CD4-positive, alpha-beta memory T cell (primary cell): ENCODE results near the gene LRP1B. TPM values are rescaled to one million over a fixed set of nuclear protein-coding genes. Genes with fewer than 3 reads are reported as not detected.

Experiments
- CTCF ChIA-PET: fragments of 350-600 bp; sonication (Branson Sonifier 250); formaldehyde crosslinking; loops from one replicate; lab custom pipeline; 2021; ENCODE audit warnings: inconsistent platforms; ENCODE audit not compliant: partially characterized antibody; lab: Charles Lee
- POLR2A ChIA-PET: fragments of 350-600 bp; sonication (Branson Sonifier 250); formaldehyde crosslinking; loops from one replicate; lab custom pipeline; 2021; ENCODE audit not compliant: partially characterized antibody; lab: Charles Lee
- DNase-seq, 5 donors: peaks; one replicate each; pipeline versions ENCODE4 v3.0.0 to v3.0.0-alpha.2; 2020 to 2022; ENCODE audit warnings: mixed read lengths in 1 of 5
- H3K27ac ChIP-seq: one replicate; pipeline ENCODE4 v1.7.0; 2013; ENCODE audit warnings: low read depth, low read length
- H3K27me3 ChIP-seq: 2 replicates; pipeline ENCODE4 v1.7.0; 2013; ENCODE audit warnings: mild to moderate bottlenecking, low read length, moderate library complexity; ENCODE audit not compliant: insufficient read depth
- H3K36me3 ChIP-seq: 2 replicates; pipeline ENCODE4 v1.7.0; 2013; ENCODE audit warnings: mild to moderate bottlenecking, low read length, moderate library complexity; ENCODE audit not compliant: insufficient read depth
- H3K4me1 ChIP-seq: 2 replicates; pipeline ENCODE4 v1.7.0; 2013; ENCODE audit warnings: mild to moderate bottlenecking, low read length, moderate library complexity; ENCODE audit not compliant: insufficient read depth
- H3K4me3 ChIP-seq, 2 donors: one replicate each; pipeline ENCODE4 v1.7.0; 2013; ENCODE audit warnings: low read length in 2 of 2, mild to moderate bottlenecking in 1 of 2
- H3K9me3 ChIP-seq, 2 donors: one replicate each; pipeline ENCODE4 v1.7.0; 2013; ENCODE audit warnings: low read length in 2 of 2, control low read depth in 1 of 2; ENCODE audit not compliant: control insufficient read depth in 1 of 2
- H3K27ac Mint-ChIP-seq, 7 donors: one replicate each; pipeline ENCODE4 v1.8.0; 2020 to 2021; ENCODE audit warnings: mixed read lengths in 7 of 7, mild to moderate bottlenecking in 6 of 7, inconsistent platforms in 3 of 7, moderate library complexity in 3 of 7
- H3K27me3 Mint-ChIP-seq, 2 donors: one replicate each; pipeline ENCODE4 v1.8.0; 2020 to 2021; ENCODE audit warnings: mixed read lengths in 2 of 2
- H3K36me3 Mint-ChIP-seq, 2 donors: one replicate each; pipeline ENCODE4 v1.8.0; 2020 to 2021; ENCODE audit warnings: mixed read lengths in 2 of 2, inconsistent platforms in 1 of 2, mild to moderate bottlenecking in 1 of 2
- H3K4me1 Mint-ChIP-seq, 4 donors: one replicate each; pipeline ENCODE4 v1.8.0; 2020 to 2021; ENCODE audit warnings: mixed read lengths in 4 of 4, mild to moderate bottlenecking in 1 of 4
- H3K4me3 Mint-ChIP-seq, 8 donors: one replicate each; pipeline ENCODE4 v1.8.0; 2020 to 2021; ENCODE audit warnings: mixed read lengths in 8 of 8, mild to moderate bottlenecking in 7 of 8, moderate library complexity in 6 of 8, inconsistent platforms in 3 of 8
- H3K9me3 Mint-ChIP-seq, 8 donors: one replicate each; pipeline ENCODE4 v1.8.0; 2020 to 2021; ENCODE audit warnings: mixed read lengths in 8 of 8, mild to moderate bottlenecking in 5 of 8, inconsistent platforms in 3 of 8, moderate library complexity in 1 of 8
- intact Hi-C: fragments of 100-400 bp; cut with micrococcal nuclease; formaldehyde crosslinking; loops from one replicate; pipeline ENCODE4 v1.15.1; 2023
- polyA plus RNA-seq, 2 donors: library from polyadenylated mRNA; unstranded; fragments of 300-500 nt; fragmentation: Illumina TruSeq; gene quantifications; one replicate each; pipeline ENCODE4 v1.2.3, GENCODE V29; 2021
- total RNA-seq, 2 experiments: library from RNA; stranded (reverse); gene quantifications; one replicate each; pipeline ENCODE4 v1.2.3, GENCODE V29; 2021

Gene LRP1B
- total and polyA plus RNA-seq, 4 experiments from 2014 or later, result not detected

DNA sequence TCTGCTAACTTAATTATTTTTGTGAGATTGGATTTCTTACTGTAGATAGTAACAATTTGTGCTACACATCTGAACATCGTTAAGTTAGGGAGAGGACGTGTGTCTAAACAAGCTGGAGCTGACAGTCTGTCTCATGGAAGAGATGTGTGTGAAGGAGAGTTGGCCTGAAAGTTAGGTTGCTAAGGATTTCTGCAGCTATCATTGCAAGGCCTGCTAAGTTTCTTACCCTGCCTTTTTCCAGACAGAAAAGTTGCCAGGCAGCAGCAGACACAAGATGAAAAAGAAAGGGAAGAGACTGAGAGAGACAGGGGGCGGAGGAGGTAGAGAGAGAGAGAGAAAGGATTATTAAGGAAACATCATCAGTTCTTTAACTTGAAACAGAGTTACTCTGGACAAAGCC lies 4.1 kb upstream of the LRP1B start:
- POLR2A ChIA-PET, result no interaction called here
- Mint-ChIP-seq H3K27me3 (peaks cover 1 to 3% of the 10 kb centered on the region in 2 donors), H3K27ac (no peak overlapping the region), H3K9me3 (peaks cover 0 to 13% (median 2%) of the 10 kb centered on the region in 8 donors), H3K4me3 (no peak overlapping the region), H3K4me1 (no peaks in the 10 kb centered on the region), H3K36me3 (no peaks in the 10 kb centered on the region)
- H3K9me3 ChIP-seq, result no peaks in the 10 kb centered on the region
- H3K4me1 ChIP-seq, result no peaks in the 10 kb centered on the region
- H3K4me3 ChIP-seq, result no peak overlapping the region
- no peak overlapping the region for H3K27ac ChIP-seq
- CTCF ChIA-PET, result no interaction called here
- no peaks in the 10 kb centered on the region for H3K27me3 ChIP-seq
- intact Hi-C loops, result no loop called here
- no peaks in the 10 kb centered on the region for H3K36me3 ChIP-seq
- no peak for DNase-seq

DNA sequence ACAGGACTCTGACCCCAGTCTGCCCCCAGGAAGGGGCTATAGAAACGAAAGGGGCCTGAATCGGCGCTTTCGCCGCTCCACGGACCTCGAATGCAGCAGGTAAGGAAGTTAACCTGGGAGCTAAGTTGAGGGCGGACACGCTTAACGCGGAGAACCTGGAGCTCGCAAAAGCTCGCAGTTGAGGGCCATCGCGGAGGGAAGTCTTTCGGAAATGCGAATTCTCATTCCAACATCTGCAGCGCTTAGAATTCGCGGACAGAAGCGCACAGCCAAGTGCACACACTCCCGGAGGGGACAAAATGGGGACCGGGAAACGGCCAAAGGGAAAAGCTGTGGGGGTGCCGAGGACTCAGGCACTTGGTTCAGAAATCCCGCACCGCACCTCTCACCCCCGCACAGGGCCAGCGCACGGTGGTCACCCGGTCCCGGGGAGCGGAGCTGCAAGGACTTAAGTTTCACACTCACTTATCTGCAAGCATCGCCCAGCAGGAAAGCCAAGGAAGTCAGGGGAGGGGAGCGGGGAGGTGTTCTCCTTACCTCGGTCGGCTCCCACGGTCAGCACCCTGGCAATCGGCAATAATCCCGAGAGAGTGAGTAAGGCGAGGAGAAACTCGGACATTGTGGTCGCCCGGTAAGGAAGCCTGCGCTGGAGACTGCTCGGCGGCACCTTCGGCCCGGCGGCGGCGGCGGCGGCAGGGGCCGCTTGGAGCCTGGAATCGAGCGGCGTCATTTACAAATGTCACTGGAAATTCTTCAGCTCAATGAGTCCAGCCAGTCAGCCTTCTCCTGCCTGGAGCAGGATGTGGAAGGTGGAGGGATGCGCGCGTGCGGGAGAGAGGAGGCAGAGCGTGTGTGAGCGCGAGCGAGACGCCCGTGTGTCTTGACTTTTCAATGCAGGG lies 456 bp downstream of the LRP1B start:
- Mint-ChIP-seq H3K27ac (no peak overlapping the region), H3K4me3 (peak overlapping the region in 3 of 8 donors; percentile 13 to 40 (median 39)), H3K4me1 (no peaks in the 10 kb centered on the region), H3K27me3 (peaks cover 1 to 6% of the 10 kb centered on the region in 2 donors), H3K36me3 (no peaks in the 10 kb centered on the region), H3K9me3 (peaks cover 0 to 16% (median 6%) of the 10 kb centered on the region in 8 donors)
- POLR2A ChIA-PET, result no interaction called here
- intact Hi-C loops, result no loop called here
- no peaks in the 10 kb centered on the region for H3K4me1 ChIP-seq
- no peaks in the 10 kb centered on the region for H3K9me3 ChIP-seq
- H3K36me3 ChIP-seq, result no peaks in the 10 kb centered on the region
- H3K4me3 ChIP-seq, result no peak overlapping the region
- CTCF ChIA-PET, result no interaction called here
- DNase-seq, result no peak
- no peaks in the 10 kb centered on the region for H3K27me3 ChIP-seq
- no peak overlapping the region for H3K27ac ChIP-seq

DNA sequence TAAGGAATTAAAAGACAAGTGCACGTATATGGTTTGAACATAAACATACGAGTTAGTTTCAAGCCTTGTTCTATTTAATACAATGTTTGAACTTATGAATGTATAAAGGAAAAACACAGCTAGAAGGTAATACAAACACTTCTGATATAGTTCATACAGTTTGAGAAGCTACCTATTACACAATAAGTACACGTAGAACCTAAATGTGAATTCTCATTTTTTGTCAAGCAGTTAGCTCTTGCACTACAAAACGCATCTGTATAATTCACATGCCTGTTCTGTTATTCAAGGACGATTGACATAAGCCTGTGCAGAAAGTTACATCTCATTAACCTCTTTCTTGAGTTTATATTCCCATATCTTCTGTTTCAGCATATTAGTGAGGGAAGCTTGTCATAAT lies 2.7 kb downstream of the LRP1B start:
- H3K9me3 ChIP-seq, result no peaks in the 10 kb centered on the region
- H3K36me3 ChIP-seq, result no peaks in the 10 kb centered on the region
- Mint-ChIP-seq H3K36me3 (no peaks in the 10 kb centered on the region), H3K27me3 (peaks cover 1 to 6% of the 10 kb centered on the region in 2 donors), H3K27ac (no peak overlapping the region), H3K9me3 (peaks cover 0 to 17% (median 5%) of the 10 kb centered on the region in 8 donors), H3K4me3 (no peak overlapping the region), H3K4me1 (no peaks in the 10 kb centered on the region)
- no peaks in the 10 kb centered on the region for H3K27me3 ChIP-seq
- H3K4me3 ChIP-seq, result no peak overlapping the region
- no peaks in the 10 kb centered on the region for H3K4me1 ChIP-seq
- POLR2A ChIA-PET, result no interaction called here
- no peak overlapping the region for H3K27ac ChIP-seq
- CTCF ChIA-PET, result no interaction called here
- intact Hi-C loops, result no loop called here
- DNase-seq, result no peak

DNA sequence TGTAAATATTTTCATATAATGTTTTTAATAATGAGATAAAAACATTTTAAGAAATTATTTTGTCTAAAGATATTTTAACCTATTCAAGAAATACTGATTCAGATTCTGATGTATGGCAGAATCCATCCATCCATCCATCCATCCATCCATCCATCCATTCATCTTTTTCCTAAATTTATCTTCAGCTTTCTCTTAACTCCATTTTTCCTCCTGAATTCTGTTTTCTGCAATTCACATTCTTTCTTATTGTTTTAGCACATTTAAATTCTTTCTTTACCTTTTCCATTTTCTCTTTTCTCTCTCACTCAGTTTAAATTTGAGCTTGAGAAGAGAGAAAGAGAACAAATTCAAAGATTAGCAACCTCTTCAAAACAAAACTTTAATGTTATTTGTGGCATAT lies 3.6 kb downstream of the LRP1B start:
- CTCF ChIA-PET, result no interaction called here
- H3K27me3 Mint-ChIP-seq, result peaks cover 1 to 6% of the 10 kb centered on the region in 2 donors
- POLR2A ChIA-PET, result no interaction called here
- H3K4me1 Mint-ChIP-seq, result no peaks in the 10 kb centered on the region
- no peaks in the 10 kb centered on the region for H3K36me3 ChIP-seq
- no peak overlapping the region for H3K4me3 Mint-ChIP-seq
- no peak overlapping the region for H3K4me3 ChIP-seq
- H3K27ac Mint-ChIP-seq, result no peak overlapping the region
- intact Hi-C loops, result no loop called here
- H3K27ac ChIP-seq, result no peak overlapping the region
- no peaks in the 10 kb centered on the region for H3K9me3 ChIP-seq
- peaks cover 0 to 14% (median 5%) of the 10 kb centered on the region in 8 donors for H3K9me3 Mint-ChIP-seq
- no peaks in the 10 kb centered on the region for H3K36me3 Mint-ChIP-seq
- DNase-seq, result no peak
- no peaks in the 10 kb centered on the region for H3K4me1 ChIP-seq
- H3K27me3 ChIP-seq, result no peaks in the 10 kb centered on the region

DNA sequence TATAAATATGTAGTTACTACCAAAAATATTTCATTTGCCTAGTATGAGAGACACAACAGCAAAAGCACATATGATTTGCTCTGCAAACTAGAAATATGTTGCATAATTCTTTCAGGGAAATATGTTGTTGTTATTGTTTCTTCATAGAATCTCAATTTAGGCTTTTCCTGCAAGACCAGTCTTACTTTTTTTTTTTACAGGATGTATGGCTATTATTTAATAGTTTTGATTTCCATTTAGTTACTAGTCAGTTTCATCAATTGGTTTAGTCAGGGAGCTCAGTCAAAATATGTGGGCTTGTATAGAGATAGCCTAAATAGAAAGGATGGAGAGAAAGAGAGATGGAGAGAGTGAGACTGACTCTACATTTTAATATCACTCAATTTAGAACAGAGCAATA lies 6.1 kb downstream of the LRP1B start:
- H3K27me3 Mint-ChIP-seq, result peaks cover 0 to under 1% of the 10 kb centered on the region in 2 donors
- Histone ChIP-seq H3K27me3 (no peaks in the 10 kb centered on the region), H3K4me3 (no peak overlapping the region), H3K4me1 (no peaks in the 10 kb centered on the region), H3K36me3 (no peaks in the 10 kb centered on the region), H3K27ac (no peak overlapping the region), H3K9me3 (no peaks in the 10 kb centered on the region)
- intact Hi-C loops, result no loop called here
- H3K36me3 Mint-ChIP-seq, result no peaks in the 10 kb centered on the region
- H3K27ac Mint-ChIP-seq, result no peak overlapping the region
- H3K4me3 Mint-ChIP-seq, result no peak overlapping the region
- H3K9me3 Mint-ChIP-seq, result peaks cover 0 to 14% (median 6%) of the 10 kb centered on the region in 8 donors
- ChIA-PET CTCF (no interaction called here), POLR2A (no interaction called here)
- DNase-seq, result no peak
- no peaks in the 10 kb centered on the region for H3K4me1 Mint-ChIP-seq

DNA sequence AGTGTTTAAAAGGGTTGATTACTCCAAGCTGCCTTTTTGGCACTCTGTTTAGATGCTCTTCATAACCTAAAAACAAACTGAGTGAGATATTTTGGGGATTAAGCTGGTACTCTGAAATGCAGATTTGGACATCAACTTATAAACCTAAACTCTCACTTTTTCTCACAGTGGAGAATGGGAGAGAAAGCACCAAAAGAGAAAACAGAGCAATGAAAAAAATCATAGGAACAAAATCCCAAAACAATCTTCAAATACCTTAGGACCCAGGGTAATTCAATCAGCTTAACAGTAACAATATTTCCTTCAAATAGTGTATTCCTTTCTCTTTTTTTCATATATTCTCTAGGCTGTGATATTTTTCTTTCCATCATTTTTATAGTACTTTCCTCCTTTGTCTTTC lies 11.5 kb downstream of the LRP1B start:
- POLR2A ChIA-PET, result no interaction called here
- H3K4me3 Mint-ChIP-seq, result no peak overlapping the region
- peaks cover 0 to 8% (median 3%) of the 10 kb centered on the region in 8 donors for H3K9me3 Mint-ChIP-seq
- CTCF ChIA-PET, result no interaction called here
- Histone ChIP-seq H3K4me3 (no peak overlapping the region), H3K36me3 (no peaks in the 10 kb centered on the region), H3K9me3 (no peaks in the 10 kb centered on the region), H3K4me1 (no peaks in the 10 kb centered on the region), H3K27ac (no peak overlapping the region), H3K27me3 (no peaks in the 10 kb centered on the region)
- no peak for DNase-seq
- H3K27me3 Mint-ChIP-seq, result no peaks in the 10 kb centered on the region
- H3K4me1 Mint-ChIP-seq, result no peaks in the 10 kb centered on the region
- H3K27ac Mint-ChIP-seq, result no peak overlapping the region
- H3K36me3 Mint-ChIP-seq, result no peaks in the 10 kb centered on the region
- intact Hi-C loops, result no loop called here

DNA sequence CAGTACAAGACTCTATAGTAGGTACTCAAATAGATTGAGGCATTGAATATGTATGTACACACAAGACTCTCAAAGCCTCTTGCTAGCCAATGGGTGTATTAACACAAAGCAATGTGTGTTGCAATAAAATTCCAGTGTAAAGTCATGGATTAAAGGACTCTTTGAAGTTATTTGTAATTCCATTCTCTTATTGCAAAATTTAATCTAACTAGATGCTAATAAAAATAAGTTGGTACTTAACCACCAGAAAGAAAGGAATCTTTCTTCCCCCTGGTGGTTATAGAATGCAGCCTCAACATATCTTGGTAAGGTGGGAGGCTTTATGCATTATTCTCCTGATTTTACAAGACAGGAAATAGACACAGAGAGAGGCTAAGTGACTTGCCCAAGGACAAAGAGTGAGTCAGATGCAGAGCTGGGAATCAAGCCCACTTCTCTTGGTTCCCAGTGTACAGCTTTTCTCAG lies 18.0 kb downstream of the LRP1B start:
- H3K36me3 Mint-ChIP-seq, result no peaks in the 10 kb centered on the region
- H3K4me3 ChIP-seq, result no peak overlapping the region
- no peaks in the 10 kb centered on the region for H3K4me1 ChIP-seq
- ChIA-PET CTCF (no interaction called here), POLR2A (no interaction called here)
- no peak overlapping the region for H3K27ac Mint-ChIP-seq
- no peak overlapping the region for H3K4me3 Mint-ChIP-seq
- no peaks in the 10 kb centered on the region for H3K9me3 ChIP-seq
- H3K9me3 Mint-ChIP-seq, result peaks cover 0 to 9% (median 1%) of the 10 kb centered on the region in 8 donors
- DNase-seq, result no peak
- H3K4me1 Mint-ChIP-seq, result no peaks in the 10 kb centered on the region
- H3K27me3 ChIP-seq, result no peaks in the 10 kb centered on the region
- no peak overlapping the region for H3K27ac ChIP-seq
- H3K36me3 ChIP-seq, result no peaks in the 10 kb centered on the region
- intact Hi-C loops, result no loop called here
- H3K27me3 Mint-ChIP-seq, result no peaks in the 10 kb centered on the region
